Measurements from ENCODE around the gene OTOG.

OTOG gene

GRCh38 chr11:17684550-17684949 is 137.5 kb downstream of the OTOG start:
- Histone ChIP-seq H3K4me2 (ENCODE audit: insufficient read depth, low read length) (no peak overlapping the region), H3K4me1 (ENCODE audit: insufficient read depth, low read length) (no peaks in the 10 kb centered on the region), H3K27me3 (ENCODE audit: insufficient read depth, low read length, poor library complexity) (peaks cover 28% of the 10 kb centered on the region), H3K79me2 (ENCODE audit: insufficient read depth, low read length) (no peaks in the 10 kb centered on the region), H3K27ac (ENCODE audit: low read length) (no peak overlapping the region), H3K9ac (ENCODE audit: low read depth, low read length) (no peak overlapping the region), H3K9me3 (ENCODE audit: insufficient read depth, low read length, severe bottlenecking) (no peaks in the 10 kb centered on the region), H4K20me1 (ENCODE audit: insufficient read depth, low read length) (no peaks in the 10 kb centered on the region), H3K4me3 (ENCODE audit: low read depth in 1 of 2, low read length in 2 of 2) (no peak overlapping the region), H2AFZ (ENCODE audit: low read depth, low read length) (no peak overlapping the region), H3K36me3 (ENCODE audit: insufficient read depth, low read length) (no peaks in the 10 kb centered on the region)
- ATAC-seq (ENCODE audit: insufficient read depth, low read depth) (no peak), DNase-seq (no peak)
- TF ChIP-seq EZH2 (IDR thresholded peaks at IDR 0.05; ENCODE audit: borderline replicate concordance, low read depth, low read length, severe bottlenecking) (no peak), CTCF (IDR thresholded peaks at IDR 0.05; ENCODE audit: borderline replicate concordance, extremely low read depth, low read length, poor library complexity, severe bottlenecking) (no peak)

- H3K27me3 ChIP-seq (ENCODE audit: insufficient read depth, low read length, poor library complexity) = peaks cover 30% of the 10 kb centered on the region
- H3K4me1 ChIP-seq (ENCODE audit: insufficient read depth, low read length) = no peaks in the 10 kb centered on the region
- no peaks in the 10 kb centered on the region for H3K79me2 ChIP-seq (ENCODE audit: insufficient read depth, low read length)
- H2AFZ ChIP-seq (ENCODE audit: low read depth, low read length) = no peak overlapping the region
- ATAC-seq (ENCODE audit: insufficient read depth, low read depth) (no peak), DNase-seq (no peak)
- TF ChIP-seq EZH2 (IDR thresholded peaks at IDR 0.05; ENCODE audit: borderline replicate concordance, low read depth, low read length, severe bottlenecking) (no peak), CTCF (IDR thresholded peaks at IDR 0.05; ENCODE audit: borderline replicate concordance, extremely low read depth, low read length, poor library complexity, severe bottlenecking) (no peak)
- H3K9me3 ChIP-seq (ENCODE audit: insufficient read depth, low read length, severe bottlenecking) = no peaks in the 10 kb centered on the region
- no peak overlapping the region for H3K27ac ChIP-seq (ENCODE audit: low read length)
- H4K20me1 ChIP-seq (ENCODE audit: insufficient read depth, low read length) = no peaks in the 10 kb centered on the region
- H3K9ac ChIP-seq (ENCODE audit: low read depth, low read length) = no peak overlapping the region
- H3K4me3 ChIP-seq (ENCODE audit: low read depth in 1 of 2, low read length in 2 of 2) = no peak overlapping the region
- no peaks in the 10 kb centered on the region for H3K36me3 ChIP-seq (ENCODE audit: insufficient read depth, low read length)
- no peak overlapping the region for H3K4me2 ChIP-seq (ENCODE audit: insufficient read depth, low read length)
Measured at GRCh38 chr11:17686231-17686980, 139.3 kb downstream of the OTOG start.

GRCh38 chr11:17687946-17688670 is 141.0 kb downstream of the OTOG start:
- Histone ChIP-seq H4K20me1 (ENCODE audit: insufficient read depth, low read length) (no peaks in the 10 kb centered on the region), H3K4me1 (ENCODE audit: insufficient read depth, low read length) (no peaks in the 10 kb centered on the region), H3K9me3 (ENCODE audit: insufficient read depth, low read length, severe bottlenecking) (no peaks in the 10 kb centered on the region), H3K4me3 (ENCODE audit: low read depth in 1 of 2, low read length in 2 of 2) (no peak overlapping the region), H3K27ac (ENCODE audit: low read length) (no peak overlapping the region), H3K9ac (ENCODE audit: low read depth, low read length) (no peak overlapping the region), H2AFZ (ENCODE audit: low read depth, low read length) (no peak overlapping the region), H3K4me2 (ENCODE audit: insufficient read depth, low read length) (no peak overlapping the region), H3K27me3 (ENCODE audit: insufficient read depth, low read length, poor library complexity) (peaks cover 39% of the 10 kb centered on the region), H3K36me3 (ENCODE audit: insufficient read depth, low read length) (no peaks in the 10 kb centered on the region), H3K79me2 (ENCODE audit: insufficient read depth, low read length) (no peaks in the 10 kb centered on the region)
- ATAC-seq (ENCODE audit: insufficient read depth, low read depth) (no peak), DNase-seq (no peak)
- TF ChIP-seq EZH2 (IDR thresholded peaks at IDR 0.05; ENCODE audit: borderline replicate concordance, low read depth, low read length, severe bottlenecking) (no peak), CTCF (IDR thresholded peaks at IDR 0.05; ENCODE audit: borderline replicate concordance, extremely low read depth, low read length, poor library complexity, severe bottlenecking) (no peak)
